Measurements from ENCODE around the gene SIGLEC11. TPM values are rescaled to one million over a fixed set of nuclear protein-coding genes. Genes with fewer than 3 reads are reported as not detected.

Gene SIGLEC11
- polyA plus RNA-seq, 1 donor from 2014 or later, result not detected

- TF ChIP-seq SMC3 (conservative IDR thresholded peaks at IDR 0.05; ENCODE audit: poor library complexity), result no peak
- TF ChIP-seq RAD21 (conservative IDR thresholded peaks at IDR 0.05), result no peak
- TF ChIP-seq POLR2AphosphoS5 (IDR thresholded peaks at IDR 0.05), result no peak
Measured at GRCh38 chr19:49920624-49921363, 40.2 kb downstream of the SIGLEC11 start (continued).

- Histone ChIP-seq H3K79me2 (replicated peaks; ENCODE audit: insufficient read depth, low read length) (peaks cover 27% of the 10 kb centered on the region), H2AFZ (ENCODE audit: low read depth, low read length) (no peak overlapping the region), H3K9me3 (ENCODE audit: low read length) (no peaks in the 10 kb centered on the region), H3K4me3 (ENCODE audit: low read length) (no peak overlapping the region), H3K36me3 (ENCODE audit: insufficient read depth, low read length) (no peaks in the 10 kb centered on the region), H4K20me1 (ENCODE audit: insufficient read depth) (no peaks in the 10 kb centered on the region), H3K9me2 (ENCODE audit: insufficient read depth, low read length) (no peaks in the 10 kb centered on the region), H3K4me2 (ENCODE audit: low read length) (no peak overlapping the region), H3K27me3 (ENCODE audit: insufficient read depth, low read depth, low read length) (no peaks in the 10 kb centered on the region), H3K9ac (ENCODE audit: low read length) (no peak overlapping the region), H3K27ac (ENCODE audit: low read length) (no peak overlapping the region), H3F3A (ENCODE audit: insufficient read depth, low read length, poor library complexity, severe bottlenecking) (no peaks in the 10 kb centered on the region)
- TF ChIP-seq REST (IDR thresholded peaks at IDR 0.05; ENCODE audit: borderline replicate concordance) (no peak), EZH2 (IDR thresholded peaks at IDR 0.05; ENCODE audit: borderline replicate concordance, insufficient read depth, low read length, poor library complexity, severe bottlenecking) (no peak), CTCF (IDR thresholded peaks at IDR 0.05; ENCODE audit: poor library complexity, severe bottlenecking) (no peak), TAF1 (IDR thresholded peaks at IDR 0.05; ENCODE audit: low read depth) (no peak), MXI1 (conservative IDR thresholded peaks at IDR 0.05; ENCODE audit: poor library complexity, severe bottlenecking) (no peak), SMC3 (conservative IDR thresholded peaks at IDR 0.05; ENCODE audit: poor library complexity) (no peak), POLR2AphosphoS5 (IDR thresholded peaks at IDR 0.05) (no peak), EP300 (conservative IDR thresholded peaks at IDR 0.05; ENCODE audit: poor library complexity, severe bottlenecking) (no peak), RAD21 (conservative IDR thresholded peaks at IDR 0.05) (no peak)
Measured at GRCh38 chr19:49918089-49918488, 42.9 kb downstream of the SIGLEC11 start.

All from neural cell (in vitro differentiated cells).